OCI-LY1 (cell line): ENCODE data around the gene ABCC4.

Experiments used
- H2AFZ ChIP-seq: fragments of 200-600 bp; sonication (generic), shearing (Covaris generic); 2 replicates; pipeline ENCODE4 v1.6.0; 2014; ENCODE audit warnings: antibody characterized with exemption, mild to moderate bottlenecking, low read length
- H3F3A ChIP-seq: fragments of 200-600 bp; sonication (generic), shearing (Covaris generic); 2 replicates; pipeline ENCODE4 v1.6.0; 2014; ENCODE audit warnings: mild to moderate bottlenecking, antibody characterized with exemption, low read length, moderate library complexity; ENCODE audit not compliant: insufficient read depth
- H3K27ac ChIP-seq: fragments of 200-600 bp; sonication (generic); 2 replicates; pipeline ENCODE4 v1.5.1; 2014; ENCODE audit warnings: low read length, mixed run types, mild to moderate bottlenecking, low read depth; ENCODE audit not compliant: poor library complexity, severe bottlenecking
- H3K27me3 ChIP-seq: fragments of 200-600 bp; sonication (generic); 2 replicates; pipeline ENCODE4 v1.6.0; 2014; ENCODE audit warnings: antibody characterized with exemption, mild to moderate bottlenecking, low read length, moderate library complexity; ENCODE audit not compliant: insufficient read depth
- H3K36me3 ChIP-seq: fragments of 200-600 bp; sonication (generic); 2 replicates; pipeline ENCODE4 v1.6.1; 2014; ENCODE audit warnings: mild to moderate bottlenecking, antibody characterized with exemption, low read length, moderate library complexity, mixed read lengths; ENCODE audit not compliant: insufficient read depth
- H3K4me1 ChIP-seq: fragments of 200-600 bp; sonication (generic); 2 replicates; pipeline ENCODE4 v1.5.1; 2014; ENCODE audit warnings: mild to moderate bottlenecking, low read length, moderate library complexity; ENCODE audit not compliant: insufficient read depth, severe bottlenecking
- H3K4me2 ChIP-seq: fragments of 200-600 bp; sonication (generic), shearing (Covaris generic); 2 replicates; pipeline ENCODE4 v1.6.1; 2014; ENCODE audit warnings: low read length
- H3K4me3 ChIP-seq: fragments of 200-600 bp; sonication (generic); 2 replicates; pipeline ENCODE4 v1.5.1; 2014; ENCODE audit warnings: low read length, low read depth, mild to moderate bottlenecking, mixed read lengths; ENCODE audit not compliant: poor library complexity, severe bottlenecking
- H3K79me2 ChIP-seq: fragments of 200-600 bp; shearing (Covaris generic); 2 replicates; pipeline ENCODE4 v1.6.1; 2016; ENCODE audit warnings: mixed run types, low read length, mixed read lengths; ENCODE audit not compliant: insufficient read depth
- H3K9ac ChIP-seq: fragments of 200-600 bp; sonication (generic), shearing (Covaris generic); 2 replicates; pipeline ENCODE4 v1.6.1; 2014; ENCODE audit warnings: mild to moderate bottlenecking, low read length, mixed read lengths
- H3K9me2 ChIP-seq: fragments of 200-600 bp; sonication (generic), shearing (Covaris generic); 2 replicates; pipeline ENCODE4 v1.6.1; 2014; ENCODE audit warnings: low read depth, mild to moderate bottlenecking, low read length, mixed read lengths
- H3K9me3 ChIP-seq: fragments of 200-600 bp; shearing (Covaris generic); 2 replicates; pipeline ENCODE4 v1.6.1; 2014; ENCODE audit warnings: low read length, mixed read lengths
- H4K20me1 ChIP-seq: fragments of 200-600 bp; sonication (generic), shearing (Covaris generic); 2 replicates; pipeline ENCODE4 v1.6.0; 2016; ENCODE audit warnings: mild to moderate bottlenecking, low read length; ENCODE audit not compliant: insufficient read depth
- EZH2 ChIP-seq: fragments of 200-600 bp; sonication (generic), shearing (Covaris generic); IDR thresholded peaks from 2 replicates; pipeline ENCODE4 v1.8.0; 2017; ENCODE audit warnings: borderline replicate concordance, mixed run types, mild to moderate bottlenecking, antibody characterized with exemption, low read length, moderate library complexity, mixed read lengths
- TF ChIP-seq, protein P1 (sequence below): fragments of 200-600 bp; sonication (generic), shearing (Covaris generic); IDR thresholded peaks from 2 replicates; pipeline ENCODE4 v1.5.1; 2017; ENCODE audit warnings: mild to moderate bottlenecking, antibody characterized with exemption, low read length, moderate library complexity, mixed read lengths

ABCC4 gene

DNA sequence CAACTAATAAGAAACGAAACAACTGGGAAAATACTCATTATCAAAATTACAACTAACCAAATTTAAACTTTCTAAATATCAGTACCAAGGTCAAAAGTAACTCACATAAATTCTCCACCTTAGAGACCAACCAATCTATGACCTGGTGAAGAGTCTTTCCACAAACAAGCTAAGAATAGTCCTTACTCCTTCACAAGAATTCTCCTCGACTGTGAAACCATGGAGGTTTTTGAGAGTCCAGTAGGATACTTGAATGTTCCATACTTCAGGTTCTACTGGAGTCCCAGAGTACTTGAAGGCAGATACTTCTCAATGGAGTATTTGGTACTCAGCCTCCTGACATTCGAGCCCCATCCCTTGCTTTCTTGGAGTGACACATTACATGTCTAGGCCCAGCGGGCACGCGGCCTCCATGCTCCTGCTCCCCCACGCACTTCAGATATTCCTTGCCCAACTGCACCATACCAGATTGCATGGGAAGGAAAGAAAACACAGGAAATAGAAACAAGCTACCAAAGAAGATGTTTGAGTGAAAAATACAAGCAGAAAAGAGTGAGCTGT lies 63.9 kb downstream of the ABCC4 start:
- Histone ChIP-seq H3K9me3 (no peaks in the 10 kb centered on the region), H3K4me2 (no peak overlapping the region), H3K9ac (no peak overlapping the region), H2AFZ (no peak overlapping the region), H3K36me3 (peaks cover 21% of the 10 kb centered on the region), H3K27me3 (no peaks in the 10 kb centered on the region), H4K20me1 (no peaks in the 10 kb centered on the region), H3K4me1 (peaks cover 48% of the 10 kb centered on the region), H3K9me2 (no peaks in the 10 kb centered on the region), H3F3A (no peaks in the 10 kb centered on the region), H3K27ac (peak overlapping the region; percentile 72), H3K4me3 (no peak overlapping the region), H3K79me2 (no peaks in the 10 kb centered on the region)
- TF ChIP-seq EZH2: no peak
- TF ChIP-seq, protein P1, sequence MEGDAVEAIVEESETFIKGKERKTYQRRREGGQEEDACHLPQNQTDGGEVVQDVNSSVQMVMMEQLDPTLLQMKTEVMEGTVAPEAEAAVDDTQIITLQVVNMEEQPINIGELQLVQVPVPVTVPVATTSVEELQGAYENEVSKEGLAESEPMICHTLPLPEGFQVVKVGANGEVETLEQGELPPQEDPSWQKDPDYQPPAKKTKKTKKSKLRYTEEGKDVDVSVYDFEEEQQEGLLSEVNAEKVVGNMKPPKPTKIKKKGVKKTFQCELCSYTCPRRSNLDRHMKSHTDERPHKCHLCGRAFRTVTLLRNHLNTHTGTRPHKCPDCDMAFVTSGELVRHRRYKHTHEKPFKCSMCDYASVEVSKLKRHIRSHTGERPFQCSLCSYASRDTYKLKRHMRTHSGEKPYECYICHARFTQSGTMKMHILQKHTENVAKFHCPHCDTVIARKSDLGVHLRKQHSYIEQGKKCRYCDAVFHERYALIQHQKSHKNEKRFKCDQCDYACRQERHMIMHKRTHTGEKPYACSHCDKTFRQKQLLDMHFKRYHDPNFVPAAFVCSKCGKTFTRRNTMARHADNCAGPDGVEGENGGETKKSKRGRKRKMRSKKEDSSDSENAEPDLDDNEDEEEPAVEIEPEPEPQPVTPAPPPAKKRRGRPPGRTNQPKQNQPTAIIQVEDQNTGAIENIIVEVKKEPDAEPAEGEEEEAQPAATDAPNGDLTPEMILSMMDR: no peak

DNA sequence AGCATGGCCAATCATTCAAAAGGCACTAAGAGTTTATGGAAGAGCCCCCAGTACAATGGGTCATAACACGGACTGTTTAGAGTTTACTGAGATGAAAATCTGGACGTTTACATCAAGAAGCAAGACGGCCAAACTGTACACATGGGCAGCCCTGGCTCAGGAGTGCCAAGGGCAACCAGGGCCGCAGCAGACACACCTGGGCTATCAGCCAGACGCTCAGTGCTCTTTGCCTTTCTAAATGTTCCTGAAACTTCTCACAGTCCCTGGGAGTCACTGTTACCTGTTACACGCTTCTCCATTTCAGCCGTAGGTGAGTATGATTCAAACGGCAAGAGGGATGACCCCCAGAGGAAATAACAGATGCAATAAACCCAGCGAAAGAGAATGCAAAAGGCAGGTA lies 64.5 kb downstream of the ABCC4 start:
- Histone ChIP-seq H3K4me2 (no peak overlapping the region), H3K9me3 (no peaks in the 10 kb centered on the region)

DNA sequence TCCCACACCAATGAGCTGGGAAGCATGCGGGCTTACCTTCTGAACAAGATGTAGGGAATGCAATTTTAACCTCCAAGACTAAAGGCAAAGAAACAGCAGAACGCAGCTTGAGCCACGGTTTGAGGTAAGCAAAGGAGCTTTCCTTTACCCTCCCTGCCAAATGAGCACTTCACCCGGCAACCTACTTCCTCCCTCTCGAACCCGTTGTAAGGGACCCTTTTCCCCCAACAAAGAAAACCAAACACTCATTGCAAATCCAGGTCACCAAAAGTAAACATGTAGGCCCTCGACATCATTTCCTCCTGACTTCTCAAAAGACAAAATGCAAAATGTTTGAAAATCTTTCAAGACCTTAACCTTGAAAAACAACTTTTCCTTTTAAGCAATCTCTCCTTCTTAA lies 65.3 kb downstream of the ABCC4 start:
- TF ChIP-seq EZH2: no peak
- TF ChIP-seq, protein P1: no peak
- Histone ChIP-seq H3K27ac (peak overlapping the region; percentile 72), H3K27me3 (no peaks in the 10 kb centered on the region), H3K4me1 (peaks cover 48% of the 10 kb centered on the region), H3F3A (no peaks in the 10 kb centered on the region), H3K9me2 (no peaks in the 10 kb centered on the region), H3K79me2 (no peaks in the 10 kb centered on the region), H3K4me2 (peak overlapping the region; percentile 33; the same call in 1 of the 2 replicates), H3K4me3 (no peak overlapping the region), H3K9ac (peak overlapping the region; percentile 9; the same call in 1 of the 2 replicates), H3K9me3 (no peaks in the 10 kb centered on the region), H3K36me3 (peaks cover 26% of the 10 kb centered on the region), H2AFZ (no peak overlapping the region), H4K20me1 (no peaks in the 10 kb centered on the region)

More for the DNA sequence above, 64.5 kb downstream of the ABCC4 start:
- no peak overlapping the region for H3K4me3 ChIP-seq
- no peak for TF ChIP-seq EZH2
- TF ChIP-seq, protein P1: no peak
- H3K27ac ChIP-seq: peak overlapping the region; percentile 72
- H3K79me2 ChIP-seq: no peaks in the 10 kb centered on the region
- H3K4me1 ChIP-seq: peaks cover 48% of the 10 kb centered on the region
- no peaks in the 10 kb centered on the region for H3F3A ChIP-seq
- no peaks in the 10 kb centered on the region for H3K27me3 ChIP-seq
- H3K9ac ChIP-seq: no peak overlapping the region
- H3K36me3 ChIP-seq: peaks cover 21% of the 10 kb centered on the region
- H3K9me2 ChIP-seq: no peaks in the 10 kb centered on the region
- no peak overlapping the region for H2AFZ ChIP-seq
- no peaks in the 10 kb centered on the region for H4K20me1 ChIP-seq
